Posterior vena cava (tissue), 2 donors: ENCODE measurements around the gene COX19. TPM values are rescaled to one million over a fixed set of nuclear protein-coding genes. Genes with fewer than 3 reads are reported as not detected.
A peak's percentile ranks its signal among the peaks of the same experiment; 100 is the strongest.
"Not testable (repeated sequence)": the region's sequence is repeated elsewhere in the genome, so short reads cannot be mapped to it uniquely, and the experiment has no call there.

Experiments used
- DNase-seq: peaks from one replicate; pipeline ENCODE4 v3.0.0-alpha.2; 2020; ENCODE audit warnings: low spot score
- intact Hi-C, 2 donors: fragments of 100-400 bp; cut with DNase I; formaldehyde crosslinking; loops; one replicate each; pipeline versions ENCODE4 v1.14.1 to v1.14.2; 2022 to 2023
- total RNA-seq, 2 donors: library from RNA; stranded (reverse); fragmentation: NEBNext Ultra II Directional; extraction: Animal tissue kit (Norgen Biotek cat#: 25700); gene quantifications; one replicate each; pipeline ENCODE4 v1.2.1, GENCODE V29; 2021
- donor health status: DM: yes; HTN: yes; CAD: no.
- donor health status: DM: yes; HTN: yes; CAD: no.

COX19 gene
- total RNA-seq, 2 donors from 2014 or later: 5.9 to 8.4 TPM

DNA sequence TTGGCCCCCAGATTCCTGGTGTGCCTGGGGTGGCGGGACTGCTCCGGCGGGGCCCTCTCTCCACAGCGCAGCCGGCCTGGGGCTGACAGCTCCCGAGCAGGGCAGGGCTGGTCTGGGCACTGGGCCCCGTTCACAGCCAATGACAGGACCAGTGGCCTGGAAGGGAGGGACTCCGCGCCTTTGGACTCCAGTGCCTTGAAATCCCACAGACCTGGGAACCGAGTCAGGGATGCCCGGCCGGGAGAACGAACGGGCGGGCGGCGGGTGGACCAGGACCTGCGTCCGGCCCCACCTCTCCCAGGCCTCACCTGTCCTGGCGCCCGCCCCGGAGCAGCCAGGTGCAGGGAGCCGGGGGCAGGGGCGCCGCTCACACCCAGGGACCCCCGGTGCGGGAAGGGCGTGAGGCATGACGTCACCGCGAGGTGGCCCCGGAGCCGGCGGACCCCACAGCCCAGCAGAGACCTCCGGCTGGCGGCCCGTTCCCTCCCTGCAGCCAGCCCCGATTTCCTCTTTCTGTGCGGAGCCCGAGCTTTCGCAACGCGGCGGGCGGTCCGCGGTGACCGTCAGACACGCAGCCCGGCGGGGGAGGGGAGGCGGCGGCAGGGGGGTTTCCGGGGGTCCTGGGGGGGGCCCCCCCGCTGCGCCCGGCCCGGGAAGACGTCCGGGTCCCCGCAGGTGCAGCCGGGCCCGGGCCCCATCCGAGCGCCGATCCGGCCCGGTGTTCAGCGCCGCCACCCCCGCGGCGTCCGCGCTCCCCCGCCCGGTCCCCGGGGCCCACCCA, 21.6 kb downstream of the COX19 start:
- DNase-seq: peak; percentile 92
- intact Hi-C loops: loop anchor here in 1 of 2 donors (10.0 kb wide), 1 partner anchor 169 kb away; no protein-coding TSS in a partner anchor

GRCh38 chr7:952548-953441, 22.6 kb downstream of the COX19 start:
- intact Hi-C loops: loop anchor here in 1 of 2 donors (10.0 kb wide), 1 partner anchor 168 kb away; no protein-coding TSS in a partner anchor
- peak; percentile 74 for DNase-seq

GRCh38 chr7:951881-952547, 23.3 kb downstream of the COX19 start:
- peak; percentile 75 for DNase-seq
- intact Hi-C loops: loop anchor here in 1 of 2 donors (10.0 kb wide), 1 partner anchor 167 kb away; no protein-coding TSS in a partner anchor

DNA sequence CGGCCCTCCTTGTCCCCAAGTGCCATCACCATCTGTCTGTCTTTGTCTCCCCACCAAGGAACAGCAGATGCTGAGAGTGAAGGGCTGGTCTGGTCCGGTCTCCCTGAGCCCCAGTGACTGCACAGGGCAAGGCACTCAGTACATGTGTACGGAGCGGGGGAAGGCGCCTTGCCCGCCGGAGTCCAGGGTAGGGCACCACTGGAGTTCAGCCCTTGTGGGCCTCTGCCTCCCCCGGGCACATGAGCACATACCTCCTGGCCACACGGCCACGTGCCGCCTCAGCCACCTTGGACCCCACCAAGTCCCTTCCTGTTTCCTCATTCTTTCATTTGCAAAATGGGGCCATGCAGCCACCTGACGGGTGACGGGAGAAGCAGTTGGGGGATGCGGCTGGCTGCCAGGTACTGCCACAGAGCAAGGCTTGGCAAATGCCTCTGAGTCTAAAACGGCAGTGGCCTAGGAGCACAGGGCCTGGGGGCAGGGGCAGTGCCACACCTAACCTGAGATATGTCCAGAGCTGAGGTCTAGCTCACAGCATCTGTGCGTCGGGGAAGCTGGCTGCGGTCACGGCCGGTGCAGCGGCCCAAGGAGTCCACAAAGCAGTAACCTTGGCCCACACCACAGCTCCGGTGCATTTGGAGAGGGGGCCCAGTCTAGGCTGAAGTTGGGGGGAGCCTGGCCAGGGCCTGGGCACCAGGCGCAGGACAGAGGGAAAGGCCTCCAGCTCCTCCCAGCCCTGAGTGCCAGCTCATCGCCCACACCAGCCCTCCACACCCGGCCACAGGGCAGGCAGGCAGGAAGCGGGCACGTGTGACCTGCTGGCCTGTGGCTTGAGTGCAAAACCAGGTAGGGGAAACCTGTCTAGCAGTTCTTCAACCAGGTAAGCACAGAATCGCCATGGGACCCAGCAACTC, 26.1 kb downstream of the COX19 start:
- DNase-seq: peak; percentile 71
- intact Hi-C loops: no loop called here

GRCh38 chr7:947391-948210, 27.7 kb downstream of the COX19 start:
- peak; percentile 75 for DNase-seq

GRCh38 chr7:946256-946996, 28.9 kb downstream of the COX19 start:
- intact Hi-C loops: no loop called here
- peak; percentile 74 for DNase-seq

More at GRCh38 chr7:947391-948210, 27.7 kb downstream of the COX19 start:
- intact Hi-C loops: no loop called here

DNA sequence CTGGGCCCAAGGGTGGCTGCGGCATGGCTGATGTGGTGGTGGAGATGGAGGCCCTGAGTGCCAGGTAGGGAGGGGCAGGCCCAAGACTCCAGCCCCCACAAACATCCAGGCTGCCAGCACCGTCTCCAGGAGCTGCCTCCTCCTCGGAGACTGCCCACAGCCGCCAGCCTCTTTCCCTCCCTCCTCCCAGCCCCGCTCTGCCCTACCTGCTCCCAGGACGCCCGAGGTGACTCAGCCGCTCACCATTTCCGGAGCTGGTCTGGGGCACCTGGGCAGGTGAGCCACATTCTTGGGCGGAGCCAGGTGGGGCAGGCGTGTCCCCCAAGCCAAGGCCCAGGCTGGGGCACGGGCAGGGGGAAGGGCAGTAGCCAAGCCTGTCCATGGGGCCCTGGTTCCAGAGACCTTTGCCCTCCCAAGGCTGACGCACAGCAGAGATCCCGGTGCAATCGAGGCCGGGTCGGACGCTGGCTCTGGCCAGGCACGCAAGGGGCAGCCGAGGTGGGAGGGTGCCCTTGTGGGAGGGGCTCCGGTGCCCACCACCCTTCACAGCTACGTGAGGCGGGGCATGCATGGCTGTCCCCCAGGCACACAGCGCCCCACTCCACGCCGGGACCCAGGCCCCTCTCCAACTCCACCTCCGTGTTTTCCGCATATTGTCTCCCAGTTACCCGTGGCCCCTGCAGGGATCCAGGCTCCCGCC, 29.6 kb downstream of the COX19 start:
- DNase-seq: peak; percentile 77
- intact Hi-C loops: no loop called here

GRCh38 chr7:945147-945555, 30.2 kb downstream of the COX19 start:
- intact Hi-C loops: no loop called here
- DNase-seq: peak; percentile 62

- intact Hi-C loops: no loop called here
These were observed 30.6 kb downstream of the COX19 start for GRCh38 chr7:944744-945143.

GRCh38 chr7:943793-944192, 31.6 kb downstream of the COX19 start:
- DNase-seq, intact Hi-C loops: not testable (repeated sequence)

More at GRCh38 chr7:944744-945143, 30.6 kb downstream of the COX19 start:
- peak; percentile 32 for DNase-seq

DNA sequence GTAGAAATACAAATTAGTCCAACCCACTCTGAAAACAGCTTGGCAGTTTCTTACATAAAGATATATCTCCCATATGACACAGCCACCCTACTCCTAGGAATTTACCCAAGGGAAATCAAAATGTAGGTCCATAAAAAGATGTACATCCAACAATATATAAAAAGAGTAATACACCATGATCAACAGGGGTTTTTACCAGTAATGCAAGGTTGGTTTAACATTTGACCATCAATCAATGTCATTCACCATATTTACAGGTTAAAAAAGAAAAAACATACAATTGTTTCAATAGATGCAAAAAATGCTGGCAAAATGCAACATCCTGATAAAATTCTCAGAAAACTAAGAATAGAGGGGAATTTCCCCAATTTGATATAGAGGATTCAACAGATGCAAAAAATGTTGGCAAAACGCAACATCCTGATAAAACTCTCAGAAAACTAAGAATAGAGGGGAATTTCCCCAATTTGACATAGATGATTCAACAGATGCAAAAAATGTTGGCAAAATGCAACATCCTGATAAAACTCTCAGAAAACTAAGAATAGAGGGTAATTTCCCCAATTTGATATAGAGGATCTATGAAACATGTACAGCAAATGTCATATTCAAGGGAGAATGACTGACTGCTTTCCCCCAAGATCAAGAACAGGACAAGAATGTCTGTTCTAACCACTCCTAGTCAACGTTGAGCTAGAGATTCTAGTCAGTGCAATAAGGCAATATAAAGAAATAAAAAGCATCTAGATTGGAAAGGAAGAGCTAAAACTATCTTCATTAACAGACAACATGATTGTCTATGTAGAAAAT, 34.5 kb downstream of the COX19 start:
- DNase-seq: no peak
- intact Hi-C loops: no loop called here

- intact Hi-C loops: no loop called here
- DNase-seq: peak; percentile 36
These were observed 35.5 kb downstream of the COX19 start for GRCh38 chr7:939843-940242.

GRCh38 chr7:938546-939185, 36.7 kb downstream of the COX19 start:
- peak; percentile 75 for DNase-seq
- intact Hi-C loops: no loop called here

- DNase-seq: peak; percentile 19
- intact Hi-C loops: no loop called here
These were observed 37.4 kb downstream of the COX19 start for GRCh38 chr7:937856-938484.
